ENCODE data around the gene CNTROB.
A peak's percentile ranks its signal among the peaks of the same experiment; 100 is the strongest.

The CNTROB gene

DNA sequence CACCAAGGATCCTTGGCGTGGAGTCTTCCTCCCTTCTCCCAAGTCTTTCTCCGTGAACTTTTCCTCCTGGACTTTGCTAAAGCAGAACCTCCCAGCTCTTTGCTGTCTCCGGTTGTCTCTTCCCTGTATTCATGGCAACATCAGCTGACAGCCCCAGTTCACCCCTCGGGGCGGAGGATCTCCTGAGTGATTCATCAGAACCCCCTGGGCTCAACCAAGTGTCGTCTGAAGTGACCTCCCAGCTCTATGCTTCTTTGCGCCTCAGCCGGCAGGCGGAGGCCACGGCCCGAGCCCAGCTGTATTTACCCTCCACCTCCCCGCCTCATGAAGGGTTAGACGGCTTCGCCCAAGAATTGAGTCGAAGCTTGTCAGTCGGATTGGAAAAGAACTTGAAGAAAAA lies 943 bp downstream of the CNTROB start (continued):
- no peak for TF ChIP-seq ZNF626 (tag by site-specific recombination; IDR thresholded peaks at IDR 0.05)
- no peak for TF ChIP-seq TCF7L2 (IDR thresholded peaks at IDR 0.05; ENCODE audit: borderline replicate concordance, low read depth, low read length)
- peak; percentile 91 for TF ChIP-seq GLIS1 (tag by site-specific recombination; IDR thresholded peaks at IDR 0.05)
- no peak for TF ChIP-seq OVOL3 (tag by site-specific recombination; IDR thresholded peaks at IDR 0.05)
- TF ChIP-seq ZNF791 (tag by site-specific recombination; IDR thresholded peaks at IDR 0.05) = no peak
- no peak for TF ChIP-seq ZNF223 (tag by site-specific recombination; IDR thresholded peaks at IDR 0.05)
- TF ChIP-seq, protein P1, sequence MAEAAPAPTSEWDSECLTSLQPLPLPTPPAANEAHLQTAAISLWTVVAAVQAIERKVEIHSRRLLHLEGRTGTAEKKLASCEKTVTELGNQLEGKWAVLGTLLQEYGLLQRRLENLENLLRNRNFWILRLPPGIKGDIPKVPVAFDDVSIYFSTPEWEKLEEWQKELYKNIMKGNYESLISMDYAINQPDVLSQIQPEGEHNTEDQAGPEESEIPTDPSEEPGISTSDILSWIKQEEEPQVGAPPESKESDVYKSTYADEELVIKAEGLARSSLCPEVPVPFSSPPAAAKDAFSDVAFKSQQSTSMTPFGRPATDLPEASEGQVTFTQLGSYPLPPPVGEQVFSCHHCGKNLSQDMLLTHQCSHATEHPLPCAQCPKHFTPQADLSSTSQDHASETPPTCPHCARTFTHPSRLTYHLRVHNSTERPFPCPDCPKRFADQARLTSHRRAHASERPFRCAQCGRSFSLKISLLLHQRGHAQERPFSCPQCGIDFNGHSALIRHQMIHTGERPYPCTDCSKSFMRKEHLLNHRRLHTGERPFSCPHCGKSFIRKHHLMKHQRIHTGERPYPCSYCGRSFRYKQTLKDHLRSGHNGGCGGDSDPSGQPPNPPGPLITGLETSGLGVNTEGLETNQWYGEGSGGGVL (tag by site-specific recombination; IDR thresholded peaks at IDR 0.05) = peak; percentile 51; the same call in 1 of the 2 replicates

- Histone ChIP-seq H3K27ac (ENCODE audit: extremely low read depth, low read depth, low read length) (no peak overlapping the region), H3K9me3 (ENCODE audit: control insufficient read depth, insufficient read depth, low read depth, low read length) (no peaks in the 10 kb centered on the region), H3K36me3 (ENCODE audit: control insufficient read depth in 2 of 2, insufficient read depth in 1 of 2, low read length in 2 of 2) (peaks cover 59 to 65% of the 10 kb centered on the region in 2 experiments), H3K4me1 (ENCODE audit: control insufficient read depth, insufficient read depth, low read length) (peaks cover 5% of the 10 kb centered on the region; the same call in 1 of the 2 replicates), H3K4me3 (ENCODE audit: low read depth, low read length) (no peak overlapping the region)
- CTCF ChIA-PET = interaction anchor here (0.5 to 2.2 kb wide), 5 partner anchors 20 to 105 kb away, joined by 3 to 7 read pairs (median 3); partner anchors contain the start of gene RNF227
- POLR2A ChIA-PET = interaction anchor here (5.3 kb wide), 1 partner anchor 19 kb away, joined by 66 read pairs; the partner anchor contains the start of gene RNF227
- TF ChIP-seq PRDM4 (tag by site-specific recombination; IDR thresholded peaks at IDR 0.05) (no peak), EGR2 (tag by site-specific recombination; IDR thresholded peaks at IDR 0.05; ENCODE audit: low read depth) (peak; percentile 64), ZFHX2 (tag by site-specific recombination; conservative IDR thresholded peaks at IDR 0.05) (peak; percentile 46), ZNF600 (tag by site-specific recombination; IDR thresholded peaks at IDR 0.05) (no peak)
These were observed 3.9 kb downstream of the CNTROB start for GRCh38 chr17:7935859-7936258.

- CTCF ChIA-PET = interaction anchor here (0.6 to 1.6 kb wide), 7 partner anchors 27 to 196 kb away, joined by 3 to 9 read pairs (median 4); no protein-coding TSS in a partner anchor
- TF ChIP-seq OVOL3 (tag by site-specific recombination; IDR thresholded peaks at IDR 0.05) = no peak
- TF ChIP-seq ZBTB1 (tag by site-specific recombination; IDR thresholded peaks at IDR 0.05) = no peak
- no peak for TF ChIP-seq ZNF501 (tag by site-specific recombination; IDR thresholded peaks at IDR 0.05)
- TF ChIP-seq ZSCAN18 (tag by site-specific recombination; IDR thresholded peaks at IDR 0.05) = no peak
- no peak for TF ChIP-seq ZNF660 (tag by site-specific recombination; IDR thresholded peaks at IDR 0.05)
- TF ChIP-seq, protein P2, sequence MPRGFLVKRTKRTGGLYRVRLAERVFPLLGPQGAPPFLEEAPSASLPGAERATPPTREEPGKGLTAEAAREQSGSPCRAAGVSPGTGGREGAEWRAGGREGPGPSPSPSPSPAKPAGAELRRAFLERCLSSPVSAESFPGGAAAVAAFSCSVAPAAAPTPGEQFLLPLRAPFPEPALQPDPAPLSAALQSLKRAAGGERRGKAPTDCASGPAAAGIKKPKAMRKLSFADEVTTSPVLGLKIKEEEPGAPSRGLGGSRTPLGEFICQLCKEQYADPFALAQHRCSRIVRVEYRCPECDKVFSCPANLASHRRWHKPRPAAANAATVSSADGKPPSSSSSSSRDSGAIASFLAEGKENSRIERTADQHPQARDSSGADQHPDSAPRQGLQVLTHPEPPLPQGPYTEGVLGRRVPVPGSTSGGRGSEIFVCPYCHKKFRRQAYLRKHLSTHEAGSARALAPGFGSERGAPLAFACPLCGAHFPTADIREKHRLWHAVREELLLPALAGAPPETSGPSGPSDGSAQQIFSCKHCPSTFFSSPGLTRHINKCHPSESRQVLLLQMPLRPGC (tag by site-specific recombination; IDR thresholded peaks at IDR 0.05) = no peak
- TF ChIP-seq ZNF146 (tag by site-specific recombination; IDR thresholded peaks at IDR 0.05) = no peak
- no peak for TF ChIP-seq ZNF626 (tag by site-specific recombination; IDR thresholded peaks at IDR 0.05)
- TF ChIP-seq ZNF768 (tag by site-specific recombination; IDR thresholded peaks at IDR 0.05) = no peak
- TF ChIP-seq ZNF366 (tag by site-specific recombination; conservative IDR thresholded peaks at IDR 0.05) = no peak
- TF ChIP-seq ZNF596 (tag by site-specific recombination; IDR thresholded peaks at IDR 0.05) = no peak
- no peak for TF ChIP-seq GLI2 (tag by site-specific recombination; IDR thresholded peaks at IDR 0.05; ENCODE audit: borderline replicate concordance, low read depth)
- no peak for TF ChIP-seq ZNF707 (tag by site-specific recombination; IDR thresholded peaks at IDR 0.05)
- no peak for TF ChIP-seq ZNF423 (tag by site-specific recombination; IDR thresholded peaks at IDR 0.05)
- TF ChIP-seq ZNF19 (tag by site-specific recombination; IDR thresholded peaks at IDR 0.05; ENCODE audit: low read depth) = no peak
- TF ChIP-seq, protein P3, sequence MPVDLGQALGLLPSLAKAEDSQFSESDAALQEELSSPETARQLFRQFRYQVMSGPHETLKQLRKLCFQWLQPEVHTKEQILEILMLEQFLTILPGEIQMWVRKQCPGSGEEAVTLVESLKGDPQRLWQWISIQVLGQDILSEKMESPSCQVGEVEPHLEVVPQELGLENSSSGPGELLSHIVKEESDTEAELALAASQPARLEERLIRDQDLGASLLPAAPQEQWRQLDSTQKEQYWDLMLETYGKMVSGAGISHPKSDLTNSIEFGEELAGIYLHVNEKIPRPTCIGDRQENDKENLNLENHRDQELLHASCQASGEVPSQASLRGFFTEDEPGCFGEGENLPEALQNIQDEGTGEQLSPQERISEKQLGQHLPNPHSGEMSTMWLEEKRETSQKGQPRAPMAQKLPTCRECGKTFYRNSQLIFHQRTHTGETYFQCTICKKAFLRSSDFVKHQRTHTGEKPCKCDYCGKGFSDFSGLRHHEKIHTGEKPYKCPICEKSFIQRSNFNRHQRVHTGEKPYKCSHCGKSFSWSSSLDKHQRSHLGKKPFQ (tag by site-specific recombination; IDR thresholded peaks at IDR 0.05) = no peak
These were observed 8.0 kb downstream of the CNTROB start for GRCh38 chr17:7940034-7940433.

More at GRCh38 chr17:7940034-7940433, 8.0 kb downstream of the CNTROB start:
- H3K4me1 ChIP-seq (ENCODE audit: control insufficient read depth, insufficient read depth, low read length) = no peaks in the 10 kb centered on the region
- H3K9me3 ChIP-seq (ENCODE audit: control insufficient read depth, insufficient read depth, low read depth, low read length) = no peaks in the 10 kb centered on the region
- no peak overlapping the region for H3K4me3 ChIP-seq (ENCODE audit: low read depth, low read length)
- no peak overlapping the region for H3K27ac ChIP-seq (ENCODE audit: extremely low read depth, low read depth, low read length)
- peaks cover 86 to 91% of the 10 kb centered on the region in 2 experiments for H3K36me3 ChIP-seq (ENCODE audit: control insufficient read depth in 2 of 2, insufficient read depth in 1 of 2, low read length in 2 of 2)
- POLR2A ChIA-PET = interaction anchor here (0.9 kb wide), 1 partner anchor 16 kb away, joined by 3 read pairs; no protein-coding TSS in a partner anchor

Data from HEK293 (cell line).